ENCODE measurements around the gene TKT.

Gene TKT

GRCh38 chr3:53188136-53188685 is 67.6 kb downstream of the TKT start:
- no peak overlapping the region for H3K4me3 ChIP-seq (ENCODE audit: low read depth, low read length, poor library complexity, severe bottlenecking)
- no peak overlapping the region for H3K4me2 ChIP-seq (ENCODE audit: low read length)
- H3K9me2 ChIP-seq (ENCODE audit: low read depth, low read length): no peaks in the 10 kb centered on the region
- H3F3A ChIP-seq (ENCODE audit: insufficient read depth, low read length): no peaks in the 10 kb centered on the region
- no peaks in the 10 kb centered on the region for H4K20me1 ChIP-seq (ENCODE audit: insufficient read depth, low read length)
- no peak overlapping the region for H3K9ac ChIP-seq (ENCODE audit: low read length)
- no peaks in the 10 kb centered on the region for H3K79me2 ChIP-seq (ENCODE audit: insufficient read depth, low read length)
- peaks cover 13% of the 10 kb centered on the region for H3K4me1 ChIP-seq (ENCODE audit: insufficient read depth, low read length, severe bottlenecking)
- H3K36me3 ChIP-seq (ENCODE audit: insufficient read depth, low read length): peaks cover 6% of the 10 kb centered on the region; the same call in 1 of the 2 replicates
- no peaks in the 10 kb centered on the region for H3K27me3 ChIP-seq (ENCODE audit: insufficient read depth, low read length)
- H3K27ac ChIP-seq (ENCODE audit: low read depth, low read length, poor library complexity, severe bottlenecking): no peak overlapping the region
- H3K9me3 ChIP-seq (ENCODE audit: low read length): no peaks in the 10 kb centered on the region
- H2AFZ ChIP-seq (ENCODE audit: low read length): no peak overlapping the region
- TF ChIP-seq EZH2 (IDR thresholded peaks at IDR 0.05; ENCODE audit: borderline replicate concordance, low read length): no peak
- no peak for TF ChIP-seq CTCF (IDR thresholded peaks at IDR 0.05; ENCODE audit: low read length)

- H3K36me3 ChIP-seq (ENCODE audit: insufficient read depth, low read length): peaks cover 6% of the 10 kb centered on the region; the same call in 1 of the 2 replicates
- H4K20me1 ChIP-seq (ENCODE audit: insufficient read depth, low read length): no peaks in the 10 kb centered on the region
These were observed 68.4 kb downstream of the TKT start for GRCh38 chr3:53187430-53187829.

GRCh38 chr3:53186726-53187125 is 69.1 kb downstream of the TKT start:
- Histone ChIP-seq H3K9me2 (ENCODE audit: low read depth, low read length) (no peaks in the 10 kb centered on the region), H3K4me2 (ENCODE audit: low read length) (no peak overlapping the region), H3K4me3 (ENCODE audit: low read depth, low read length, poor library complexity, severe bottlenecking) (no peak overlapping the region), H3K36me3 (ENCODE audit: insufficient read depth, low read length) (peaks cover 6% of the 10 kb centered on the region; the same call in 1 of the 2 replicates), H3F3A (ENCODE audit: insufficient read depth, low read length) (no peaks in the 10 kb centered on the region), H3K9me3 (ENCODE audit: low read length) (no peaks in the 10 kb centered on the region), H2AFZ (ENCODE audit: low read length) (no peak overlapping the region), H3K9ac (ENCODE audit: low read length) (no peak overlapping the region), H4K20me1 (ENCODE audit: insufficient read depth, low read length) (no peaks in the 10 kb centered on the region), H3K27ac (ENCODE audit: low read depth, low read length, poor library complexity, severe bottlenecking) (no peak overlapping the region), H3K79me2 (ENCODE audit: insufficient read depth, low read length) (no peaks in the 10 kb centered on the region), H3K4me1 (ENCODE audit: insufficient read depth, low read length, severe bottlenecking) (peaks cover 1% of the 10 kb centered on the region), H3K27me3 (ENCODE audit: insufficient read depth, low read length) (no peaks in the 10 kb centered on the region)
- no peak for TF ChIP-seq EZH2 (IDR thresholded peaks at IDR 0.05; ENCODE audit: borderline replicate concordance, low read length)
- no peak for TF ChIP-seq CTCF (IDR thresholded peaks at IDR 0.05; ENCODE audit: low read length)

More at GRCh38 chr3:53187430-53187829, 68.4 kb downstream of the TKT start:
- H3K4me2 ChIP-seq (ENCODE audit: low read length): no peak overlapping the region
- H3K79me2 ChIP-seq (ENCODE audit: insufficient read depth, low read length): no peaks in the 10 kb centered on the region
- H3K27me3 ChIP-seq (ENCODE audit: insufficient read depth, low read length): no peaks in the 10 kb centered on the region
- peaks cover 8% of the 10 kb centered on the region for H3K4me1 ChIP-seq (ENCODE audit: insufficient read depth, low read length, severe bottlenecking)
- no peak overlapping the region for H3K9ac ChIP-seq (ENCODE audit: low read length)
- H2AFZ ChIP-seq (ENCODE audit: low read length): no peak overlapping the region
- H3K4me3 ChIP-seq (ENCODE audit: low read depth, low read length, poor library complexity, severe bottlenecking): no peak overlapping the region
- TF ChIP-seq CTCF (IDR thresholded peaks at IDR 0.05; ENCODE audit: low read length): no peak
- TF ChIP-seq EZH2 (IDR thresholded peaks at IDR 0.05; ENCODE audit: borderline replicate concordance, low read length): no peak
- H3K27ac ChIP-seq (ENCODE audit: low read depth, low read length, poor library complexity, severe bottlenecking): no peak overlapping the region
- no peaks in the 10 kb centered on the region for H3K9me2 ChIP-seq (ENCODE audit: low read depth, low read length)
- H3K9me3 ChIP-seq (ENCODE audit: low read length): no peaks in the 10 kb centered on the region
- H3F3A ChIP-seq (ENCODE audit: insufficient read depth, low read length): no peaks in the 10 kb centered on the region
